CD8-positive, alpha-beta memory T cell (primary cell): Measurements from ENCODE around the gene OTOGL. TPM values are rescaled to one million over a fixed set of nuclear protein-coding genes. Genes with fewer than 3 reads are reported as not detected.
"Not testable (repeated sequence)": the region's sequence is repeated elsewhere in the genome, so short reads cannot be mapped to it uniquely, and the experiment has no call there.

Experiments used
- CTCF ChIA-PET: fragments of 350-600 bp; sonication (Branson Sonifier 250); formaldehyde crosslinking; loops from one replicate; lab custom pipeline; 2021; ENCODE audit warnings: antibody characterized with exemption; lab: Charles Lee
- POLR2A ChIA-PET: fragments of 350-600 bp; sonication (Branson Sonifier 250); formaldehyde crosslinking; loops from one replicate; lab custom pipeline; 2021; ENCODE audit warnings: antibody characterized with exemption; lab: Charles Lee
- DNase-seq, 5 donors: peaks; one replicate each; pipeline versions ENCODE4 v3.0.0 to v3.0.0-alpha.2; 2020 to 2022; ENCODE audit warnings: mixed read lengths in 1 of 5
- H3K27ac ChIP-seq: one replicate; pipeline ENCODE4 v1.7.0; 2013; ENCODE audit warnings: low read depth, mild to moderate bottlenecking, low read length, moderate library complexity
- H3K27me3 ChIP-seq: 2 replicates; pipeline ENCODE4 v1.7.0; 2013; ENCODE audit warnings: low read length, mild to moderate bottlenecking; ENCODE audit not compliant: insufficient read depth, poor library complexity, severe bottlenecking
- H3K36me3 ChIP-seq: 2 replicates; pipeline ENCODE4 v1.7.0; 2013; ENCODE audit warnings: mild to moderate bottlenecking, low read length, moderate library complexity; ENCODE audit not compliant: insufficient read depth
- H3K4me1 ChIP-seq: 2 replicates; pipeline ENCODE4 v1.7.0; 2013; ENCODE audit warnings: mild to moderate bottlenecking, low read length, moderate library complexity; ENCODE audit not compliant: insufficient read depth
- H3K4me3 ChIP-seq: 2 replicates; pipeline ENCODE4 v1.7.0; 2013; ENCODE audit warnings: mild to moderate bottlenecking, low read length
- H3K9me3 ChIP-seq: 2 replicates; pipeline ENCODE4 v1.7.0; 2013; ENCODE audit warnings: mild to moderate bottlenecking, low read length
- H3K27ac Mint-ChIP-seq, 8 donors: one replicate each; pipeline ENCODE4 v1.8.0; 2020 to 2021; ENCODE audit warnings: mixed read lengths in 8 of 8, mild to moderate bottlenecking in 6 of 8, inconsistent platforms in 3 of 8, moderate library complexity in 3 of 8
- H3K27me3 Mint-ChIP-seq, 2 donors: one replicate each; pipeline ENCODE4 v1.8.0; 2020 to 2021; ENCODE audit warnings: mixed read lengths in 2 of 2, mild to moderate bottlenecking in 1 of 2, moderate library complexity in 1 of 2
- H3K36me3 Mint-ChIP-seq, 3 donors: one replicate each; pipeline ENCODE4 v1.8.0; 2020 to 2021; ENCODE audit warnings: mixed read lengths in 3 of 3, inconsistent platforms in 1 of 3, mild to moderate bottlenecking in 1 of 3
- H3K4me1 Mint-ChIP-seq, 3 donors: one replicate each; pipeline ENCODE4 v1.8.0; 2020 to 2021; ENCODE audit warnings: mixed read lengths in 3 of 3, inconsistent platforms in 1 of 3, mild to moderate bottlenecking in 1 of 3
- H3K4me3 Mint-ChIP-seq, 7 donors: one replicate each; pipeline ENCODE4 v1.8.0; 2020 to 2021; ENCODE audit warnings: mixed read lengths in 7 of 7, mild to moderate bottlenecking in 6 of 7, moderate library complexity in 4 of 7, inconsistent platforms in 2 of 7
- H3K9me3 Mint-ChIP-seq, 5 donors: one replicate each; pipeline ENCODE4 v1.8.0; 2020 to 2022; ENCODE audit warnings: mixed read lengths in 5 of 5, mild to moderate bottlenecking in 3 of 5, moderate library complexity in 2 of 5, inconsistent platforms in 1 of 5
- polyA plus RNA-seq: library from polyadenylated mRNA; unstranded; fragments of 300-500 nt; fragmentation: Illumina TruSeq; gene quantifications from one replicate; pipeline ENCODE4 v1.2.3, GENCODE V29; 2021
- total RNA-seq, 2 experiments: library from RNA; stranded (reverse); gene quantifications; one replicate each; pipeline ENCODE4 v1.2.3, GENCODE V29; 2021

Gene OTOGL
- total and polyA plus RNA-seq, 3 experiments from 2014 or later: not detected

DNA sequence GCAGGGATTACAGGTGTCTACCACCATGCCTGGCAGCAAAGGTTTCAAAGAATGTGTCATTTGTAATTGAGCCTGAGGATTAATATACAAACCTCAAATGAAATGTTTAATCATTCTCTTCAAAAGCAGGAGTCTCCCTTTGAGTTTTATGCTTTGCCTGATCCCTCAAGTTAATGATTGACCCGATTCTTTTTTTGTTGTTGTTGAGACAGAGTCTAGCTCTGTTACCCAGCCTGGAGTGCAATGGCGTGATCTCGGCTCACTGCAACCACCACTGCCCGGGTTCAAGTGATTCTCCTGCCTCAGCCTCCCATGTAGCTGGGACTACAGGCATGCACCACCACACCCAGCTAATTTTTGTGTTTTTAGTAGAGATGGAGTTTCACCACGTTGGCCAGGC lies 119.6 kb downstream of the OTOGL start:
- H3K27ac ChIP-seq, H3K27ac Mint-ChIP-seq, H3K36me3 Mint-ChIP-seq, H3K36me3 ChIP-seq, H3K9me3 Mint-ChIP-seq, DNase-seq, H3K27me3 ChIP-seq, POLR2A ChIA-PET, H3K4me3 Mint-ChIP-seq, H3K4me3 ChIP-seq, H3K9me3 ChIP-seq, H3K4me1 Mint-ChIP-seq, H3K4me1 ChIP-seq, CTCF ChIA-PET: not testable (repeated sequence)
- peaks cover 0 to 10% of the 10 kb centered on the region in 2 donors for H3K27me3 Mint-ChIP-seq

- peaks cover 0 to 2% (median 0%) of the 10 kb centered on the region in 5 donors for H3K9me3 Mint-ChIP-seq
- no peaks in the 10 kb centered on the region for H3K4me1 ChIP-seq
- no peak overlapping the region for H3K27ac ChIP-seq
- no peaks in the 10 kb centered on the region for H3K4me1 Mint-ChIP-seq
- H3K4me3 ChIP-seq: no peak overlapping the region
- DNase-seq: no peak
- no peaks in the 10 kb centered on the region for H3K9me3 ChIP-seq
- no peaks in the 10 kb centered on the region for H3K27me3 ChIP-seq
- H3K27me3 Mint-ChIP-seq: peaks cover 3 to 8% of the 10 kb centered on the region in 2 donors
- POLR2A ChIA-PET: no interaction called here
- H3K4me3 Mint-ChIP-seq: no peak overlapping the region
- CTCF ChIA-PET: no interaction called here
- no peaks in the 10 kb centered on the region for H3K36me3 Mint-ChIP-seq
- no peaks in the 10 kb centered on the region for H3K36me3 ChIP-seq
- H3K27ac Mint-ChIP-seq: no peak overlapping the region
These were observed 120.0 kb downstream of the OTOGL start for GRCh38 chr12:80219345-80219744.

- Mint-ChIP-seq H3K36me3 (no peaks in the 10 kb centered on the region), H3K27me3 (peaks cover 3 to 5% of the 10 kb centered on the region in 2 donors), H3K4me1 (no peaks in the 10 kb centered on the region), H3K27ac (no peak overlapping the region), H3K9me3 (peaks cover 0 to 2% (median 0%) of the 10 kb centered on the region in 5 donors), H3K4me3 (no peak overlapping the region)
- POLR2A ChIA-PET: no interaction called here
- no peaks in the 10 kb centered on the region for H3K4me1 ChIP-seq
- no peak overlapping the region for H3K4me3 ChIP-seq
- CTCF ChIA-PET: no interaction called here
- DNase-seq: no peak
- H3K27ac ChIP-seq: no peak overlapping the region
- H3K36me3 ChIP-seq: no peaks in the 10 kb centered on the region
- no peaks in the 10 kb centered on the region for H3K9me3 ChIP-seq
- no peaks in the 10 kb centered on the region for H3K27me3 ChIP-seq
These were observed 122.9 kb downstream of the OTOGL start for GRCh38 chr12:80222261-80222660.

DNA sequence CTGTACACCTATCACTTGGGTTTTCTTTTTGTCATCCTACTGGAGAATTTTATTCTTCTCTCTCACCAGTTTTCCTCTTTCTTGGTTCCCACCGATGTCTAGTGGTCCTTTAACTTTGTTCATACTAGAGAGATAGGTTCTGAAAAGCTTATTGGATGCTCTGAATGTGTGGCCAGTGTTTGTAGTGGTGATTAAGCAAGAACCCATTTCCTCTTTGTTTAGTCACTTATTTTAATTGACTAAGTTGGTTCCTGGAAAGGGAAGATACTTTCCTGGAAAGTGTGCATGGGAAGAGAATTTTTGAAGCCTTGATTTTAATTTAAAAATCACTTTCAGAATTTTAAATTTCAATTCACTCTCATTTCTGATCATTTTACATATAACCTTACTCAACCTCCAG lies 127.2 kb downstream of the OTOGL start:
- ChIA-PET CTCF (no interaction called here), POLR2A (no interaction called here)
- no peak overlapping the region for H3K4me3 ChIP-seq
- no peaks in the 10 kb centered on the region for H3K4me1 ChIP-seq
- H3K4me3 Mint-ChIP-seq: no peak overlapping the region
- DNase-seq: no peak
- H3K9me3 ChIP-seq: no peaks in the 10 kb centered on the region
- H3K27ac Mint-ChIP-seq: no peak overlapping the region
- no peak overlapping the region for H3K27ac ChIP-seq
- peaks cover 0 to 2% (median 0%) of the 10 kb centered on the region in 5 donors for H3K9me3 Mint-ChIP-seq
- H3K4me1 Mint-ChIP-seq: no peaks in the 10 kb centered on the region
- no peaks in the 10 kb centered on the region for H3K36me3 Mint-ChIP-seq
- H3K27me3 ChIP-seq: no peaks in the 10 kb centered on the region
- H3K27me3 Mint-ChIP-seq: peaks cover 5 to 8% of the 10 kb centered on the region in 2 donors
- H3K36me3 ChIP-seq: no peaks in the 10 kb centered on the region

GRCh38 chr12:80227904-80228303 lies 128.6 kb downstream of the OTOGL start:
- H3K36me3 ChIP-seq, H3K9me3 Mint-ChIP-seq, H3K4me3 ChIP-seq, H3K4me1 ChIP-seq, H3K27me3 ChIP-seq, H3K27ac ChIP-seq, H3K4me1 Mint-ChIP-seq, H3K4me3 Mint-ChIP-seq, H3K9me3 ChIP-seq, H3K27ac Mint-ChIP-seq, DNase-seq, CTCF ChIA-PET, POLR2A ChIA-PET, H3K36me3 Mint-ChIP-seq: not testable (repeated sequence)
- H3K27me3 Mint-ChIP-seq: peaks cover 5 to 12% of the 10 kb centered on the region in 2 donors

DNA sequence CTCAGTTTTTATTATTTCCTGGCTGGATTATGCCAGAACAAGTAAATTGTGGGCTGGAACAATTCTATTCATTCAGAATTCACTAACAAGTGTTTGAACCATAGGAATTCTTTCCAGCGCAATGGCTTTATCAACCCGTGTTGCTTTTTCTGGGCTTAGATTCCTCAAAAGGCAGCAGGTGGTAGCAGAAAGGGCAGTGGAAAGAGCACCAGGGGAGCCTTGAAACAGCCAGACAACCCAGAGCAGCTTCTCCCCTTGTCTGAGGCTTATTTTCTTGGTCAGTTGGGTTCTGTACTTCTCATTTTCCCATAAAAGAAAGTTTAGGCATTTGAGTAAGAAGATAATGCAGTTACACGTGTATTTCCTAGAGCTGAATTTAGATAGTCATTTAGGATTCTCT lies 130.7 kb downstream of the OTOGL start:
- ChIA-PET POLR2A (no interaction called here), CTCF (no interaction called here)
- Mint-ChIP-seq H3K27me3 (peaks cover 2 to 12% of the 10 kb centered on the region in 2 donors), H3K36me3 (no peaks in the 10 kb centered on the region), H3K9me3 (peaks cover 0 to 2% (median 0%) of the 10 kb centered on the region in 5 donors), H3K27ac (no peak overlapping the region), H3K4me1 (no peaks in the 10 kb centered on the region), H3K4me3 (no peak overlapping the region)
- Histone ChIP-seq H3K9me3 (no peaks in the 10 kb centered on the region), H3K4me3 (no peak overlapping the region), H3K27me3 (no peaks in the 10 kb centered on the region), H3K4me1 (no peaks in the 10 kb centered on the region), H3K36me3 (no peaks in the 10 kb centered on the region), H3K27ac (no peak overlapping the region)
- no peak for DNase-seq

- ChIA-PET CTCF (interaction anchor here (0.8 kb wide), 1 partner anchor 8 kb away, joined by 3 read pairs; no protein-coding TSS in a partner anchor), POLR2A (no interaction called here)
- H3K4me1 ChIP-seq: no peaks in the 10 kb centered on the region
- H3K9me3 ChIP-seq: no peaks in the 10 kb centered on the region
- no peak for DNase-seq
- Mint-ChIP-seq H3K4me3 (no peak overlapping the region), H3K36me3 (no peaks in the 10 kb centered on the region), H3K9me3 (no peaks in the 10 kb centered on the region), H3K4me1 (no peaks in the 10 kb centered on the region), H3K27ac (no peak overlapping the region), H3K27me3 (peaks cover 0 to 5% of the 10 kb centered on the region in 2 donors)
- no peaks in the 10 kb centered on the region for H3K36me3 ChIP-seq
- no peak overlapping the region for H3K27ac ChIP-seq
- H3K27me3 ChIP-seq: no peaks in the 10 kb centered on the region
- no peak overlapping the region for H3K4me3 ChIP-seq
These were observed 133.5 kb downstream of the OTOGL start for GRCh38 chr12:80232837-80233236.

- no peak overlapping the region for H3K4me3 ChIP-seq
- ChIA-PET CTCF (no interaction called here), POLR2A (no interaction called here)
- no peak for DNase-seq
- H3K27me3 ChIP-seq: no peaks in the 10 kb centered on the region
- no peaks in the 10 kb centered on the region for H3K4me1 ChIP-seq
- no peaks in the 10 kb centered on the region for H3K36me3 ChIP-seq
- Mint-ChIP-seq H3K4me3 (no peak overlapping the region), H3K9me3 (no peaks in the 10 kb centered on the region), H3K27me3 (peaks cover 0 to 5% of the 10 kb centered on the region in 2 donors), H3K27ac (no peak overlapping the region), H3K36me3 (no peaks in the 10 kb centered on the region), H3K4me1 (no peaks in the 10 kb centered on the region)
- H3K27ac ChIP-seq: no peak overlapping the region
- no peaks in the 10 kb centered on the region for H3K9me3 ChIP-seq
These were observed 134.6 kb downstream of the OTOGL start for GRCh38 chr12:80233926-80234325.

GRCh38 chr12:80234667-80235066 lies 135.3 kb downstream of the OTOGL start:
- H3K9me3 Mint-ChIP-seq: peaks cover 0 to 2% (median 0%) of the 10 kb centered on the region in 5 donors
- POLR2A ChIA-PET: no interaction called here
- CTCF ChIA-PET: no interaction called here

More at GRCh38 chr12:80234667-80235066, 135.3 kb downstream of the OTOGL start:
- H3K4me1 Mint-ChIP-seq: no peaks in the 10 kb centered on the region
- Histone ChIP-seq H3K4me3 (no peak overlapping the region), H3K9me3 (no peaks in the 10 kb centered on the region), H3K27me3 (no peaks in the 10 kb centered on the region), H3K4me1 (no peaks in the 10 kb centered on the region), H3K27ac (no peak overlapping the region), H3K36me3 (no peaks in the 10 kb centered on the region)
- peaks cover 2 to 5% of the 10 kb centered on the region in 2 donors for H3K27me3 Mint-ChIP-seq
- no peak for DNase-seq
- H3K36me3 Mint-ChIP-seq: no peaks in the 10 kb centered on the region
- H3K27ac Mint-ChIP-seq: no peak overlapping the region
- H3K4me3 Mint-ChIP-seq: no peak overlapping the region
